Epithelial cell of proximal tubule (primary cell): ENCODE data around the gene CCDC92B. TPM values are rescaled to one million over a fixed set of nuclear protein-coding genes. Genes with fewer than 3 reads are reported as not detected.

Experiments used
- DNase-seq: peaks from one replicate; pipeline ENCODE4 v3.0.0-alpha.2; 2011; ENCODE audit warnings: low read depth
- H3K4me3 ChIP-seq: 2 replicates; pipeline ENCODE4 v1.5.1; 2011; ENCODE audit warnings: low read depth, mild to moderate bottlenecking, low read length
- CTCF ChIP-seq: conservative IDR thresholded peaks from 2 replicates; pipeline ENCODE4 v1.5.1; 2012; ENCODE audit warnings: low read depth, mild to moderate bottlenecking, low read length
- total RNA-seq: library from RNA; depleted of rRNA; stranded (reverse); fragments of >200 nt; gene quantifications from 2 replicates; pipeline ENCODE4 v1.2.3, GENCODE V29; 2015

CCDC92B gene
- total RNA-seq, 1 donor from 2014 or later = 0.06 TPM

DNA sequence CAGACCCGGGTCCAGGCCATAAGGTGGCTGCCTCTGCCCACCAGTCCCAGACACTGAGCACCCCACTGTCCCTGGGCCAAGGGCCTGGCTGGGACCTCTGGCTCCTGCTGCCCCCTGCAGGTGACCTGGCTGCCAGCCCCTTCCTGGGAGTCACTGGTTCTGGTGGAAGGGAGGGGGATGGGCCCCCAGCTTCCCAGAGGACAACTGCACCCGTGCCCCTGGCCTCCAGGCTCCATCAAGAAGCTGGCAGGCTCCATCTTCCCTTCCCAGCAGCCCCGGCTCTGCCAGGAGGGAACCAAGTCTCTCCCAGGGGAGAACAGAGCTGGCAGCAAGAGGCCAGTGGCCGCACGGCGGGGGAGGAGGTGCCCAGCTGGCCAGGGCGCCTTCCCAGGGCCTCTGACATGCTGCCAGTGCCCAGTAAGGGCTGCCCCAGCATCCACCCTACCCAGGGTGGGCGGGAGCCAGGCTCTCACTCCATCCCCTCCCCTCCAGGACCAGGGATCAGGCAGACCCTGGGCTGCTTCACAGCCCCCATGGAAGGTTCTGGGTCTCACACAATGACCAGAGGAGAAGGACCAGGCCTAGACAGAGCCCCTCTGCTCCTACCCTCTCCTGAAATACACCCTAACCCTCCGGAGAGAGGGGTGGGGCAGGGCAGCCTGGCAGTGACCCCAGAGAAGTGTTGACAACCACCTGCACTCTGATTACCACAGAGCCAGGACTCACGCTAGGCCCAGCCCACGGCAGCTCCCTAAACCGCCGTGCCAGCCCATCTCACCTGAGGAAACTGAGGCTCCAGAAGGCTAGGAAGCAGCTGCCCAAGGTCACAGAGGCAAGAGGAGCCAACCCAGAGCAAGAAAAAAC is 41.5 kb downstream of the CCDC92B start:
- peak overlapping the region; percentile 72 for H3K4me3 ChIP-seq
- peak; percentile 70 for TF ChIP-seq CTCF
- DNase-seq = no peak

GRCh38 chr17:2706911-2707510 is 42.4 kb downstream of the CCDC92B start:
- DNase-seq = no peak
- no peak for TF ChIP-seq CTCF
- H3K4me3 ChIP-seq = no peak overlapping the region

- DNase-seq = no peak
- no peak for TF ChIP-seq CTCF
- H3K4me3 ChIP-seq = no peak overlapping the region
Observed at GRCh38 chr17:2705888-2706795, 43.3 kb downstream of the CCDC92B start.

GRCh38 chr17:2705263-2705662 is 44.2 kb downstream of the CCDC92B start:
- TF ChIP-seq CTCF = no peak
- no peak for DNase-seq
- H3K4me3 ChIP-seq = no peak overlapping the region

DNA sequence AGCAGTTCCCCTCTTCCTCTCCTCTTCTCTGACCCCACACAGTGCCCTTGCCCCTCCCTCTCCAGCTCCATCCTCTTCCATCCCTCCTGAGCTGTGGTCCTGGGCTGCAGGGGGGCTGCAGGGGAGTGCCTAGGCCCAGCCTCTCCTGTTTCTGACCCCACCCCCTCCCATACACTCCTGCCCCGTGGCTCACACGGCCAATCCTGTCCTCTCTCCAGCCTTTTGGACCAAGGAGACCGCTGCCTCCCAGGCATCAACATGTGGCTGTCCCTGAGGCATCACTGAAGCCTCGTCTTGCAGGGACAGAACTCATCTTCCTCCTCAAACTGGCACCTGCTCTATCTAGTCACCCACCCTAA is 44.6 kb downstream of the CCDC92B start:
- no peak overlapping the region for H3K4me3 ChIP-seq
- DNase-seq = no peak
- TF ChIP-seq CTCF = no peak

- H3K4me3 ChIP-seq = no peak overlapping the region
- DNase-seq = no peak
- no peak for TF ChIP-seq CTCF
Observed at GRCh38 chr17:2704031-2704889, 45.2 kb downstream of the CCDC92B start.
